CD4-positive, alpha-beta T cell (primary cell): ENCODE data around the gene VRK2. TPM values are rescaled to one million over a fixed set of nuclear protein-coding genes. Genes with fewer than 3 reads are reported as not detected.

Experiments used
- ATAC-seq: fragments of 200-7000 bp; cut with Tn5 transposase; one replicate; pipeline ENCODE4 v1.10.0; 2022; ENCODE audit warnings: mild to moderate bottlenecking; ENCODE audit not compliant: poor library complexity
- CTCF ChIA-PET: fragments of 350-600 bp; sonication (Branson Sonifier 250); formaldehyde crosslinking; loops from one replicate; lab custom pipeline; 2021; ENCODE audit warnings: antibody characterized with exemption, inconsistent platforms; lab: Charles Lee
- POLR2A ChIA-PET: fragments of 350-600 bp; sonication (Branson Sonifier 250); formaldehyde crosslinking; loops from one replicate; lab custom pipeline; 2021; ENCODE audit warnings: antibody characterized with exemption, inconsistent platforms; lab: Charles Lee
- DNase-seq, 14 experiments: peaks; one replicate each; pipeline ENCODE4 v3.0.0-alpha.2; 2013 to 2020; ENCODE audit warnings: mixed read lengths in 2 of 14
- H3K27ac ChIP-seq, 2 donors: one replicate each; pipeline versions ENCODE4 v1.5.1 to v1.7.0; 2013; ENCODE audit warnings: low read length in 2 of 2, low read depth in 1 of 2, mild to moderate bottlenecking in 1 of 2
- H3K27me3 ChIP-seq, 2 experiments: 1 replicate in 1 of 2; 2 replicates in 1 of 2; pipeline versions ENCODE4 v1.6.1 to v1.7.0; 2013; ENCODE audit warnings: low read length in 2 of 2, control low read depth in 1 of 2, mild to moderate bottlenecking in 1 of 2, moderate library complexity in 1 of 2; ENCODE audit not compliant: insufficient read depth in 2 of 2, control insufficient read depth in 1 of 2
- H3K36me3 ChIP-seq: one replicate; pipeline ENCODE4 v1.6.1; 2013; ENCODE audit warnings: low read length, control low read depth; ENCODE audit not compliant: insufficient read depth
- H3K4me1 ChIP-seq: one replicate; pipeline ENCODE4 v1.6.1; 2013; ENCODE audit warnings: low read length, control low read depth; ENCODE audit not compliant: insufficient read depth
- H3K4me3 ChIP-seq: one replicate; pipeline ENCODE4 v1.5.1; 2013; ENCODE audit warnings: mild to moderate bottlenecking, low read length, moderate library complexity
- H3K9me3 ChIP-seq, 2 experiments: 1 replicate in 1 of 2; 2 replicates in 1 of 2; pipeline versions ENCODE4 v1.6.1 to v1.7.0; 2013; ENCODE audit warnings: low read length in 2 of 2, mild to moderate bottlenecking in 2 of 2, control low read depth in 1 of 2, moderate library complexity in 1 of 2; ENCODE audit not compliant: control insufficient read depth in 1 of 2, insufficient read depth in 1 of 2
- H3K27ac Mint-ChIP-seq: one replicate; pipeline ENCODE4 v1.8.0; 2020; ENCODE audit warnings: mixed read lengths
- H3K27me3 Mint-ChIP-seq: one replicate; pipeline ENCODE4 v1.8.0; 2021; ENCODE audit warnings: mixed read lengths
- H3K36me3 Mint-ChIP-seq: one replicate; pipeline ENCODE4 v1.8.0; 2021; ENCODE audit warnings: low read depth, mixed read lengths
- H3K4me1 Mint-ChIP-seq: one replicate; pipeline ENCODE4 v1.8.0; 2021; ENCODE audit warnings: low read depth, mixed read lengths
- H3K4me3 Mint-ChIP-seq: one replicate; pipeline ENCODE4 v1.8.0; 2020; ENCODE audit warnings: mild to moderate bottlenecking, mixed read lengths
- H3K9me3 Mint-ChIP-seq: one replicate; pipeline ENCODE4 v1.8.0; 2020; ENCODE audit warnings: mixed read lengths
- intact Hi-C, 2 experiments: fragments of 100-400 bp; cut with DNase I in 1 of 2; cut with micrococcal nuclease in 1 of 2; formaldehyde crosslinking; loops; one replicate each; pipeline versions ENCODE4 v1.15.1 to v1.9.0; 2023 to 2025; cut with DNase I, micrococcal nuclease
- total RNA-seq, 174 experiments: library from RNA in 2 of 174; stranded (reverse) in 2 of 174; gene quantifications; one replicate each; pipeline ENCODE4 v1.2.3 and lab custom pipeline; 2021 to 2026
- TF ChIP-seq, protein P1 (sequence below): fragments of 200-600 bp; IDR thresholded peaks from one replicate; pipeline ENCODE4 v1.8.0; 2022; ENCODE audit warnings: antibody characterized with exemption, mild to moderate bottlenecking

The VRK2 gene
- total RNA-seq, 2 experiments from 2014 or later = 11.1 to 11.5 TPM

DNA sequence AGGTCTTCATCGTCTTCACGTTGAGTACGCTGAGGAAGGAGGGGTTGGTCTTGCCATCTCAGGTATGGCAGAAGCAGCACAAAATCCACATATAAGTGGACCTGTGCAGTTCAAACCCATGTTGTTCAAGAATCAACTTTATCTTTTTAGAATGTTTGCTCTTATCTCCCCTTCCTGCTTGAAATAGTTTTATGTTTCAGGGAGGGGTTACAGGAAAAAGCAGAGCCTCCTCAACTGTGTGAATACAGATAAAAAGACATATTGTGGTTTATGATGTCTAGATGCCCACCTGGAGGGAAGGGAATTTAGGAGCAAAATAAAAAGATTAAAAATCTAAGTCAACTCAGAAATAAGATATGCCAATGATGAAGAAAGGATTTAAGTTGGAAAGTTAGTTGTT lies 75.9 kb downstream of the VRK2 start:
- peaks cover 39% of the 10 kb centered on the region for H3K36me3 Mint-ChIP-seq
- ATAC-seq = no peak

DNA sequence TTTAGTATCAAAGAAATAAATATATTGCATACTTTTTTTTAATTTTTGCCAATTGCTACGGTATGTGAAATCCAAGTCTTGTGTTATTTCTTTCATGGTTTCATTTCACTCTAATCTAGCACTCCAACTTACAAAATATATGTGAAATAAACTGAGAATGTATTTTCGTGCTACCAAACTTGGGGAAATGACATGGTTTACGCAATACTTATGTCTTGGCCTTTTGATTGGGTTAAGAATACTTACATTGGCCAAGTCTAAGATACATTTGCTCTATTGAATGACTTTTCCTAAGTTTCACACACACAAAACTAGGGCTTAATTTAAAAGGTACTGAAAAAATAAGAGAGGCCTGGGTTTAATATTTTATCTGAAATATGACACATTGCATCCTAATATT lies 80.5 kb downstream of the VRK2 start:
- ChIA-PET POLR2A (no interaction called here), CTCF (no interaction called here)
- TF ChIP-seq, protein P1, sequence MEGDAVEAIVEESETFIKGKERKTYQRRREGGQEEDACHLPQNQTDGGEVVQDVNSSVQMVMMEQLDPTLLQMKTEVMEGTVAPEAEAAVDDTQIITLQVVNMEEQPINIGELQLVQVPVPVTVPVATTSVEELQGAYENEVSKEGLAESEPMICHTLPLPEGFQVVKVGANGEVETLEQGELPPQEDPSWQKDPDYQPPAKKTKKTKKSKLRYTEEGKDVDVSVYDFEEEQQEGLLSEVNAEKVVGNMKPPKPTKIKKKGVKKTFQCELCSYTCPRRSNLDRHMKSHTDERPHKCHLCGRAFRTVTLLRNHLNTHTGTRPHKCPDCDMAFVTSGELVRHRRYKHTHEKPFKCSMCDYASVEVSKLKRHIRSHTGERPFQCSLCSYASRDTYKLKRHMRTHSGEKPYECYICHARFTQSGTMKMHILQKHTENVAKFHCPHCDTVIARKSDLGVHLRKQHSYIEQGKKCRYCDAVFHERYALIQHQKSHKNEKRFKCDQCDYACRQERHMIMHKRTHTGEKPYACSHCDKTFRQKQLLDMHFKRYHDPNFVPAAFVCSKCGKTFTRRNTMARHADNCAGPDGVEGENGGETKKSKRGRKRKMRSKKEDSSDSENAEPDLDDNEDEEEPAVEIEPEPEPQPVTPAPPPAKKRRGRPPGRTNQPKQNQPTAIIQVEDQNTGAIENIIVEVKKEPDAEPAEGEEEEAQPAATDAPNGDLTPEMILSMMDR = no peak
- H3K27ac Mint-ChIP-seq = no peak overlapping the region
- ATAC-seq (no peak), DNase-seq (no peak)
- peaks cover 28% of the 10 kb centered on the region for H3K36me3 Mint-ChIP-seq
- no peaks in the 10 kb centered on the region for H3K4me1 ChIP-seq
- H3K27me3 ChIP-seq = no peaks in the 10 kb centered on the region
- no peaks in the 10 kb centered on the region for H3K27me3 Mint-ChIP-seq
- no peak overlapping the region for H3K27ac ChIP-seq
- H3K4me1 Mint-ChIP-seq = no peaks in the 10 kb centered on the region
- H3K4me3 ChIP-seq = no peak overlapping the region
- intact Hi-C loops = no loop called here
- peaks cover 5% of the 10 kb centered on the region for H3K36me3 ChIP-seq
- H3K4me3 Mint-ChIP-seq = no peak overlapping the region
- H3K9me3 ChIP-seq = no peaks in the 10 kb centered on the region
- no peaks in the 10 kb centered on the region for H3K9me3 Mint-ChIP-seq

More for the DNA sequence above, 75.9 kb downstream of the VRK2 start:
- Mint-ChIP-seq H3K27ac (no peak overlapping the region), H3K4me3 (no peak overlapping the region), H3K9me3 (no peaks in the 10 kb centered on the region), H3K27me3 (no peaks in the 10 kb centered on the region), H3K4me1 (no peaks in the 10 kb centered on the region)
- H3K27me3 ChIP-seq = no peaks in the 10 kb centered on the region
- no peaks in the 10 kb centered on the region for H3K9me3 ChIP-seq
- no peaks in the 10 kb centered on the region for H3K4me1 ChIP-seq
- H3K4me3 ChIP-seq = no peak overlapping the region
- TF ChIP-seq, protein P1 = no peak
- no peak overlapping the region for H3K27ac ChIP-seq
- intact Hi-C loops = no loop called here
- DNase-seq = no peak
- ChIA-PET POLR2A (no interaction called here), CTCF (no interaction called here)
- no peaks in the 10 kb centered on the region for H3K36me3 ChIP-seq

DNA sequence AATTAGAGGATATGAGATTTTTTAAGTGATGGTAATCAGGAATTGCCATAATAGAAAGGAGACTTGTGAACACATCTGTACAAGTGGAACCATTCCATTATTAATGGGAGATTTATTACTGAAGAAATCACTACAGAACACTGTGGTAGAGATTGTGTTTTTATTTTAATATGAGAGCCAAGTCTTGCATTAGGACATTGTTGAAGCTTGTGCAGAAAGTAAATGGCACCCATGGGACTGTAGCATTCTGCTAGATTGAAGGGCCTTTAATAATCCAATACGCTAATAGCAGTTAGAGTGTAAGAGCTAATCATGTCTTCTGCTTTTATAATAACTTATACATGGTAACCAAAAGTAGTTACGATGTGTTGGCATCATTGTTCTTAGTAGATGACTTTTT lies 83.6 kb downstream of the VRK2 start:
- no peaks in the 10 kb centered on the region for H3K9me3 Mint-ChIP-seq
- intact Hi-C loops = no loop called here
- H3K4me1 ChIP-seq = no peaks in the 10 kb centered on the region
- TF ChIP-seq, protein P1 = no peak
- H3K4me3 Mint-ChIP-seq = no peak overlapping the region
- no peak overlapping the region for H3K4me3 ChIP-seq
- H3K27me3 Mint-ChIP-seq = no peaks in the 10 kb centered on the region
- ATAC-seq (no peak), DNase-seq (no peak)
- no peak overlapping the region for H3K27ac ChIP-seq
- H3K36me3 Mint-ChIP-seq = peaks cover 32% of the 10 kb centered on the region
- no peaks in the 10 kb centered on the region for H3K9me3 ChIP-seq
- ChIA-PET CTCF (no interaction called here), POLR2A (no interaction called here)
- peaks cover 5% of the 10 kb centered on the region for H3K36me3 ChIP-seq
- H3K27ac Mint-ChIP-seq = no peak overlapping the region
- H3K4me1 Mint-ChIP-seq = no peaks in the 10 kb centered on the region
- H3K27me3 ChIP-seq = no peaks in the 10 kb centered on the region
